HepG2 (cell line): ENCODE measurements around the gene ZNF318. TPM values are rescaled to one million over a fixed set of nuclear protein-coding genes. Genes with fewer than 3 reads are reported as not detected.

Source experiments
- ATAC-seq: fragments of 200-7000 bp; cut with Tn5 transposase; 3 replicates; pipeline ENCODE4 v1.9.1; 2020; ENCODE audit warnings: mild to moderate bottlenecking, moderate library complexity
- BruUV-seq: library from RNA; stranded (reverse); fragments of 400-500 nt; replicated peaks from 2 replicates; lab custom pipeline; 2021; lab: Mats Ljungman, UMichigan
- CTCF ChIA-PET: fragments of 300-600 bp; formaldehyde crosslinking; extraction: SDS; loops from one replicate; lab custom pipeline; 2021; ENCODE audit warnings: low total read pairs, inconsistent platforms, low intra/inter-chr PET ratio; lab: Yijun Ruan, JAX
- POLR2A ChIA-PET: fragments of 350-600 bp; sonication (Branson Sonifier 250); formaldehyde crosslinking; loops from one replicate; lab custom pipeline; 2020; ENCODE audit warnings: antibody characterized with exemption, inconsistent platforms; lab: Yijun Ruan, JAX
- DNase-seq: peaks from one replicate; pipeline ENCODE4 v3.0.0-alpha.2; 2015; ENCODE audit warnings: low spot score
- FAIRE-seq: peaks from 3 replicates; lab custom pipeline; 2011; peaks lifted over from hg19 to GRCh38; lab: Jason Lieb, UNC
- H2AFZ ChIP-seq: one replicate; pipeline ENCODE4 v1.6.1; 2011; ENCODE audit warnings: low read length, inconsistent platforms
- H3K27ac ChIP-seq: fragments of 300-600 bp; 3 replicates; pipeline ENCODE4 v1.8.0; 2011; ENCODE audit warnings: mixed run types, mild to moderate bottlenecking, mixed read lengths, low read length, inconsistent platforms; ENCODE audit not compliant: insufficient read depth; ENCODE audit errors: extremely low read length
- H3K27me3 ChIP-seq, 2 experiments: fragments of 200-600 bp in 1 of 2; 2 replicates in 1 of 2; 3 replicates in 1 of 2; pipeline versions ENCODE4 v1.6.0 to v1.8.0; 2011; ENCODE audit warnings: low read length in 2 of 2, mild to moderate bottlenecking in 2 of 2, moderate library complexity in 2 of 2, inconsistent platforms in 1 of 2; ENCODE audit not compliant: insufficient read depth in 2 of 2, control insufficient read depth in 1 of 2
- H3K36me3 ChIP-seq, 2 experiments: fragments of 200-600 bp in 1 of 2; replicated peaks in 1 of 2; 2 replicates in 1 of 2; 3 replicates in 1 of 2; pipeline versions ENCODE4 v1.5.1 to v1.8.0; 2011; ENCODE audit warnings: low read length in 2 of 2, inconsistent platforms in 1 of 2; ENCODE audit not compliant: insufficient read depth in 2 of 2, control insufficient read depth in 1 of 2
- H3K4me1 ChIP-seq: 2 replicates; pipeline ENCODE4 v1.5.1; 2012; ENCODE audit warnings: low read length, inconsistent platforms; ENCODE audit not compliant: insufficient read depth
- H3K4me2 ChIP-seq: 2 replicates; pipeline ENCODE4 v1.6.0; 2011; ENCODE audit warnings: low read depth, low read length, inconsistent platforms
- H3K4me3 ChIP-seq, 3 experiments: fragments of 200-600 bp in 1 of 3; sonication (generic), shearing (Covaris generic) in 1 of 3; replicated peaks in 1 of 3; 2 replicates each; pipeline ENCODE4 v1.5.1; 2011 to 2016; ENCODE audit warnings: low read length in 3 of 3, inconsistent platforms in 2 of 3, low read depth in 2 of 3, mild to moderate bottlenecking in 2 of 3, control low read depth in 1 of 3, mixed read lengths in 1 of 3; ENCODE audit not compliant: insufficient read depth in 1 of 3
- H3K79me2 ChIP-seq: one replicate; pipeline ENCODE4 v1.6.1; 2011; ENCODE audit warnings: low read length, inconsistent platforms; ENCODE audit not compliant: insufficient read depth
- H3K9ac ChIP-seq: 2 replicates; pipeline ENCODE4 v1.6.0; 2011; ENCODE audit warnings: mild to moderate bottlenecking, low read depth, low read length, inconsistent platforms; ENCODE audit not compliant: insufficient read depth
- H3K9me3 ChIP-seq: 2 replicates; pipeline ENCODE4 v1.5.1; 2012; ENCODE audit warnings: mild to moderate bottlenecking, low read length
- H4K20me1 ChIP-seq: 2 replicates; pipeline ENCODE4 v1.6.0; 2011; ENCODE audit warnings: inconsistent platforms, mild to moderate bottlenecking, low read length, moderate library complexity; ENCODE audit not compliant: insufficient read depth
- ARNT ChIP-seq: fragments of 450-650 bp; IDR thresholded peaks from 2 replicates; pipeline ENCODE4 v1.6.1; 2017
- BCL6 ChIP-seq: IDR thresholded peaks from 2 replicates; pipeline ENCODE4 v1.6.1; 2016; ENCODE audit warnings: missing genetic modification reagents, missing compliant biosample characterization
- CTCF ChIP-seq: sonication (generic); formaldehyde crosslinking; IDR thresholded peaks from 2 replicates; pipeline ENCODE4 v1.5.0; 2020; ENCODE audit warnings: mild to moderate bottlenecking, missing genetic modification reagents, moderate library complexity
- ELF1 ChIP-seq: sonication (generic); formaldehyde crosslinking; IDR thresholded peaks from 2 replicates; pipeline ENCODE4 v1.4.0; 2020; ENCODE audit warnings: missing genetic modification reagents
- RBFOX2 ChIP-seq: fragments of 200-400 bp; formaldehyde crosslinking; IDR thresholded peaks from 2 replicates; pipeline ENCODE4 v1.6.1; 2017; ENCODE audit warnings: low read depth, mild to moderate bottlenecking, low read length
- SIX4 ChIP-seq: sonication (generic); formaldehyde crosslinking; IDR thresholded peaks from 2 replicates; pipeline ENCODE4 v1.4.0; 2020; ENCODE audit warnings: missing genetic modification reagents
- SMARCC2 ChIP-seq: fragments of 450-650 bp; IDR thresholded peaks from 2 replicates; pipeline ENCODE4 v1.6.1; 2017; ENCODE audit warnings: antibody characterized with exemption, mild to moderate bottlenecking
- SMC3 ChIP-seq: IDR thresholded peaks from 2 replicates; pipeline ENCODE4 v1.6.1; 2011; ENCODE audit warnings: low read length, improper control_type of control experiment
- STAG1 ChIP-seq: sonication (generic); formaldehyde crosslinking; IDR thresholded peaks from 2 replicates; pipeline ENCODE4 v1.4.0; 2020; ENCODE audit warnings: missing genetic modification reagents
- THAP11 ChIP-seq: IDR thresholded peaks from 2 replicates; pipeline ENCODE4 v1.6.1; 2016; ENCODE audit warnings: missing biosample characterization, missing genetic modification reagents
- THAP9 ChIP-seq: sonication (generic); formaldehyde crosslinking; IDR thresholded peaks from 2 replicates; pipeline ENCODE4; 2020; ENCODE audit warnings: missing genetic modification reagents, mild to moderate bottlenecking, borderline replicate concordance
- ZIK1 ChIP-seq: sonication (generic); formaldehyde crosslinking; IDR thresholded peaks from 2 replicates; pipeline ENCODE4 v1.5.0; 2020; ENCODE audit warnings: mild to moderate bottlenecking, low read depth, missing genetic modification reagents, borderline replicate concordance
- ZNF484 ChIP-seq: sonication (generic); formaldehyde crosslinking; IDR thresholded peaks from 2 replicates; pipeline ENCODE4 v1.5.1; 2020; ENCODE audit warnings: mild to moderate bottlenecking, low read depth, missing genetic modification reagents, borderline replicate concordance
- WGBS: methylation state at CpG from one replicate; pipeline ENCODE4 v1.1.6; 2017; ENCODE audit warnings: low lambda C conversion rate; 5-methylcytosine and 5-hydroxymethylcytosine counted together
- in situ Hi-C: cut with HindIII; loops from 2 replicates; pipeline ENCODE4 v1.10.0; 2017; ENCODE audit warnings: low pct_unique_long_range_greater_than_20kb; ENCODE audit not compliant: extremely low pct_ligation_motif_present
- intact Hi-C: fragments of 100-400 bp; cut with micrococcal nuclease; formaldehyde crosslinking; loops from one replicate; pipeline ENCODE4 v1.10.0; 2022; ENCODE audit not compliant: unreplicated experiment
- polyA plus RNA-seq, 8 experiments: library from polyadenylated mRNA; depleted of rRNA in 3 of 8; stranded (reverse) in 7 of 8; unstranded in 1 of 8; fragments of >200 nt; fragmentation: Illumina TruSeq in 4 of 8; extraction: Trizol in 4 of 8; gene quantifications; 2 replicates each; pipeline versions ENCODE4 v1.2.1 to v1.2.3, GENCODE V29; 2011 to 2016; ENCODE audit warnings: low read depth in 4 of 8, missing spikeins in 1 of 8, mixed read lengths in 1 of 8; ENCODE audit not compliant: insufficient read depth in 1 of 8
- total RNA-seq, 5 experiments: library from RNA; depleted of rRNA; stranded (reverse); fragments of >200 nt; fragmentation: Illumina TruSeq; extraction: Trizol; gene quantifications; 2 replicates each; pipeline ENCODE4 v1.2.3, GENCODE V29; 2016; ENCODE audit warnings: low read depth in 1 of 5

The ZNF318 gene
- total and polyA plus RNA-seq, 2 of the 13 experiments (the other 11 are each of a cell fraction or from before 2014, with no cell fraction given) = 13.0 to 14.5 TPM

- ChIA-PET POLR2A (no interaction called here), CTCF (no interaction called here)
- Histone ChIP-seq H3K79me2 (no peaks in the 10 kb centered on the region), H3K36me3 (no peaks in the 10 kb centered on the region), H3K27ac (no peak overlapping the region), H3K27me3 (peaks cover 0 to 1% of the 10 kb centered on the region in 2 experiments; a peak in 2 of 5 replicates), H4K20me1 (no peaks in the 10 kb centered on the region), H3K9me3 (no peaks in the 10 kb centered on the region), H2AFZ (no peak overlapping the region), H3K9ac (no peak overlapping the region), H3K4me2 (no peak overlapping the region), H3K4me1 (peaks cover 8% of the 10 kb centered on the region; the same call in 1 of the 2 replicates), H3K4me3 (no peak overlapping the region)
- intact Hi-C loops = no loop called here
- ATAC-seq (peak; percentile 59), DNase-seq (no peak), FAIRE-seq (no peak)
- WGBS = 5% methylated on average over 1 of the region's 1 CpG
- in situ Hi-C loops = no loop called here
- BruUV-seq = no TSS peak
- no peak for TF ChIP-seq THAP11 (CRISPR knock-in tag)
- peak; percentile 67 for TF ChIP-seq ELF1 (CRISPR knock-in tag)
- no peak for TF ChIP-seq ARNT
- peak; percentile 27; the same call in 1 of the 2 replicates for TF ChIP-seq CTCF (CRISPR knock-in tag)
- no peak for TF ChIP-seq RBFOX2
- TF ChIP-seq SMARCC2 = no peak
- no peak for TF ChIP-seq THAP9
- peak; percentile 43 for TF ChIP-seq STAG1 (CRISPR knock-in tag)
- 0 out of 2 replicates have a peak, but pooled peaks have one; percentile 13 for TF ChIP-seq SMC3
- TF ChIP-seq ZIK1 (CRISPR knock-in tag) = no peak
- TF ChIP-seq ZNF484 (CRISPR knock-in tag) = no peak
- no peak for TF ChIP-seq SIX4 (CRISPR knock-in tag)
- no peak for TF ChIP-seq BCL6 (CRISPR knock-in tag)
Measured at GRCh38 chr6:43402820-43403219, 33.4 kb upstream of the ZNF318 start.
